ENCODE results near the gene CXADR.
"Not testable (repeated sequence)": the region's sequence is repeated elsewhere in the genome, so short reads cannot be mapped to it uniquely, and the experiment has no call there.

Gene CXADR

DNA sequence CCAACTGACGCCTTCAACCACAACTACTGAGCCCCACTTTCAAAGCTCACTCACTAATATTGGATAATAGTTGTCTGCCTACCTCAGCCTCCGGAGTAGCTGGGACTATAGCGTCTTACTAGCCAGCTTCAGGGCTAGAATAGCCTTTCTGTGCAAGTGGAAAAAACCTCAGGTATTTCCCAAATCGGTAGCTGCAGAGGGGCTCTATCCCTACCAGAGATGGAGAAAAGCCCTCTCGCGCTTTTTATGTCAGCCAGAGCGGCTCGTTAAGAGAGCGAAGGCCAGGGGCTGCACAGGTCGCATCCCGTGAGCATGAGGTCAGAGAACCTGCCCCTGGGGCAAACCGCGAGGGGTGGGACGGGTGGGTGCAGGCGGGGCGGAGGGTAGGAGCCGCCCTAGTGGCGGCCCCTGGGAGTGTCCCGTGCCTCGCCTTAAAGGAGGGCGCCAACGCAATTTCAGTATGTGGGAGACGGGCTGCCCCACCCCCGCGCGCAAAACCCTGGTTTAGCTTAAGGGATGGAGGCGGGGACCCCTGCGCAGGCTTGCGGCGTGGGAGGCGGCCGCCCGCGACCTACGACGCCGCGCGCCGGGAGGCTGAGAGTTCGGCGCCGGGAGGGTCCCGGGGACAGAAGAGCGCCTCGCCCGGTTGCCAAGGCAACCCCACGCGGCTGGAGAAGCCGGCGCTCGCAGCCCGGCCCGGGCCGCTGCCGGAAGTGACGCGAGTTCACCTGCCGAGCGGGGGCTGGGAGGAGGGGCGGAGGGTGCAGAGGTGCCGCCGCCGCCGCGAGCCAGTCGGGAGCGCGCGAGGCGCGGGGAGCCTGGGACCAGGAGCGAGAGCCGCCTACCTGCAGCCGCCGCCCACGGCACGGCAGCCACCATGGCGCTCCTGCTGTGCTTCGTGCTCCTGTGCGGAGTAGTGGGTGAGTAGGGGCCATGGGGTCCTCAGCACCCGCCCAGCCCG, at the start of gene CXADR:
CXADR (plus strand) TSS at position 791 of the 961 bp plus-strand sequence; CDS start at position 878, 87 bp downstream.
- peak; percentile 76 for DNase-seq (ENCODE audit: low spot score)

DNA sequence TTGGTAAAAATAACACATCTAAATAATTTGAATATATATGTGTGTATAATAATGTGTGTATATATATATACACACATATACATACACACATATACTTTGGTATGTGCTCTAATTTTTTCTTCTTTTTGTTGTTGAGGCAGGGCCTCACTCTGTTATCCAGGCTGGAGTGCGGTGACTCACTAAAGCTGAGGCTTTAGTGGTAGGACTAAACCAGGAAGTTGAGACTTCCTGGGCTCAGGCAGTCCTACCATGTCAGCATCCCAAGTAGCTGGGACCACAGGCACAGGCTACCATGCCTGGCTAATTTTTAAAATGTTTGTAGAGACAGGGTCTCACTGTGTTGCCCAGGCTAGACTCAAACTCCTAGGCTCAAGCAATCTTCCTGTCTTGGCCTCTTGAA, 46.7 kb upstream of the CXADR start:
- no peak for DNase-seq (ENCODE audit: low spot score)

DNA sequence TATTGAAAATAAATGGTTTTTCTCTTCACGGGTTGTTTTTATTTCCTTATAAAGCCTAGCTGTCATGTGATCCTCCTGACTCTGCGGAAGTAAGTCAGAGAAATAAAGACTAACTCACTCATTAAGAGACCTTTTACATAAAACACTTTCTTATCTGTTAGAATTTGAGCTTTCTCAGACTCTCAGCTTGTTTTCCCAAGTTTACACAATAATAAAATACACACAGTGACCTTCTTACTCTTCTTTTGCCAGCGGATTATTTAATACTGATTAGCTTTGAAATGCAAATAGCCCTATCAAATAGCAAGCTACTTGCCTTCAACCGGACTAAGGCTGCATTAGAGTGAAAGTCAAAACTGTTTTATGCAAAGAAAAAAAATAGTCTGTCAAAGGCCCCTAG, 45.5 kb upstream of the CXADR start:
- peak; percentile 68 for DNase-seq (ENCODE audit: low spot score)

DNA sequence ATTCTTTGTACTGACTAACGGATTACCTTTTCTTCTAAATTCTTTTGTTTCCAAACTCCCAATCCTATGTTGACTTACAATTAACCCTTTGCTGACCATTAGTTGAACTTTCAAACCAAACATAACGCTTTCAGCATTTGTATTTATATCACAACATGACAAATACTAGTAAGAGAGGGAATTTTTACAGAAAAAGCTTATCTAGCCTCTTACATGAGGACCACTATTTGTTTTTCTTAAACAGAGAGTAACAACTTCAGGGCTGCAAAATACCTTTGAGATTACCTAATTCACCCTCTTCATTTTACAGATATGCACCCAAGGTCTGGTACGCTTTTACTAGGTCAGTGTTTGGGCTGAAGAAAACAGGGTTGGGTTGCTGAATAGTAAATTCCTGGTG, 45.0 kb upstream of the CXADR start:
- DNase-seq (ENCODE audit: low spot score), result no peak

DNA sequence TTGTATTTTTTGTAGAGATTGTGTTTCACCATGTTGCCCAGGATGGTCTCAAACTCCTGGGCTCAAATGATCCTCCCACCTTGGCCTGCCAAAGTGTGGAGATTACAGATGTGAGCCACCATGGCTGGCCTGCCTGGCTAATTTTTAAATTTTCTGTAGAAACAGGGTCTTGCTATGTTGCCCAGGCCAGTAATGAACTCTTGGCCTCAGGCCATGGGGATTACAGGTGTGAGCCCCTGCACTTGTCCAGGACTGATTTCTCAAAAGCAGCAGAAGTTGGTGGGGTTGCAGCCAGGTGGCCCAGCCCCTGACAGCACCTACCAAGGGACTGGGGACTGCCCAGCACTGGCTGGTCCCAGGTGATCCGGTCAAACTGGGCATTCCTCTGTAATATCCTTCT, 44.1 kb upstream of the CXADR start:
- DNase-seq (ENCODE audit: low spot score), result no peak

DNA sequence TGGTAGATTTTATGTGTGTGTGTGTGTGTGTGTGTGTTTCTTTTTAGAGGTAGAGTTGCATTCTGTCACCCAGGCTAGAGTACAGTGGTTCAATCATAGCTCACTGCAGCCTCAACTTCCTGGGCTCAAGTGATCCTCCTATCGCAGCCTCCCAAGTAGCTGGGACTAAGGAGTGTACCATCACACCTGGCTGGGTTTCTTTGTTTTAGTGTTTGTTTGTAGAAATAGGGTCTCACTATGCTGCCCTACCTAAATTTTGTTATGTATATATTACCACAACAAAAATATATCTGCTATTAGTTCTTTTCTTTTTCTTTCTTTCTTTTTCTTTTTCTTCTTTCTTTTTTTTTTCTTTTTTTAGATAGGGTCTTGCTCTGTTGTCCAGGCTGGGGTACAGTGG, 43.1 kb upstream of the CXADR start:
- no peak for DNase-seq (ENCODE audit: low spot score)

DNA sequence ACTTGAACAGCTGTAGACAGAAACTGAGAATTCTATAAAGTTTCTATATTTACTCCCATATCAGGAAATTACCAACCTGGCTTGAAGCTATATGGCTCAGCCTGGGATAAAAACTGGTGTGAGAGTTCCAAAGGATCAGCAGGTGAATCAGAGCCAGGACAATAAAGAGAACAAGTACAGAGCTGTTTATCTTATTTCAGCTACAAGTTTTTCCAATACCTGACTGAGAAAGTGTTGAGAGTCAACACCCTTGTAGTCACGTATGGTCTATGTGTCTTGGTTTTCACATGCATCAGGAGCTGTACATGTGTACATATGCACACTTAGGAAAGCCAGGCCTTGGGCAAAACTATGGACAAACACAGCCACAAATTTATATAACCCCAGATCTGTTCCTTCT, 40.7 kb upstream of the CXADR start:
- no peak for DNase-seq (ENCODE audit: low spot score)

DNA sequence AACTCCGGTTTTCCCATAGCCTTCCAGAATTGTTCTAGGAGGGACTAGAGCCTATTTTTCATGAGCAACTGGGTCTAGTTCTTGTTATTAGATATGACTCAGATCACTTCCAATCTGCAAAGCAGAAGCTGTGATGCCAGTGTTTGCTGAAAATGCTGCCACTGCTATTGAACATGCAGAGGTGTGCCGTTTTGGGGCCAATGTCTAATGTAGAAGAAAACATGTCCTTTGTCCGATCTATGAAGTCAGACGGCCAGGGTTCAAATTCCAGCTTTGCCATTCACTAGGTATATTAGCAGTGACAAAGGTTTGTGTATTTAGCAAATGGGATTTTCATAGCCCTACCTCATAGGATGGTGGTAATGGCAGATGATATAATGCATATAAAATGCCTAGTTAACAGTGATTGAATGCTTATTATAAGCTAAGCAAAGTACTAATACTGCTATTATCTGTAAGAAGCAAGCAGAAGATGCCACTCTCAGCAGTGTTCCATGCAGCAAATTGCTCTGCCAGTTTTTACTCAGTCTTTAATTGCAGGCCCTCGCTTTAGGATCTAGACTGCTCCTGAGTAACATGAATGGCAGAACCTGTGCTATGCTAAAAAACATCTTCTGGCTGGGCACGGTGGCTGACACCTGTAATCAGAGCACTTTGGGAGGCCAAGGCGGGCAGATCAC, 40.1 kb upstream of the CXADR start:
- DNase-seq (ENCODE audit: low spot score), result no peak

DNA sequence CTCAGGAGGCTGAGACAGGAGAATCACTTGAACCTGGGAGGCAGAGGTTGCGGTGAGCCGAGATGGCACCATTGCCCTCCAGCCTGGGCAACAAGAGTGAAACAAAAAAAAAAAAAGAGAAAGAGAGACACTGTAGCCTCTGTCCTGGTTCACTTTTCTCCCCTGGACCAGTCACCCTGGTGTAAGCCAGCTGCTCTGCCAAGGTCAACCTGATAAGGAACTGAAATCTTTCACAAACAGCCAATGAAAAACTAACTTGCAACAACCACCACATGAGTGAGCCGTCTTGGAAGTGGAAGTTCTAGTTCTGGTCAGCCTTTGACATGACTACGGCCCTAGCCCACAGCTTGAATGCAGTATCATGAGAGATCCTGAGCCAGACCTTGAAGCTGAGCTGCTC, 36.8 kb upstream of the CXADR start:
- DNase-seq (ENCODE audit: low spot score), result peak; percentile 78

DNA sequence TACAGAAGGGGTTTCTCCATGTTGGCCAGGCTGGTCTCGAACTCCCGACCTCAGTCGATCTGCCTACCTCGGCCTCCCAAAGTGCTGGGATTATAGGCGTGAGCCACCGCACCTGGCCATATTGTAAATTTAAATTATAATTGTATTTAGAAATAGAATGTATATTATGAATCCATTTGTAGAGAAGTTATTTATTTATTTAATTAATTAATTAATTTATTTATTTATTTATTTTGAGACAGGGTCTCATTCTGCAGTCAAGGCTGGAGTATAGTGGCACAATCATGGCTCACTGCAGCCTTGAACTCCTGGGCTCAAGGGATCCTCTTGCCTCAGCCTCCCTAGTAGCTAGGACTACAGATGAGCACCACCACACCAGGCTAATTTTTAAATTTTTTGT, 34.7 kb upstream of the CXADR start:
- not testable (repeated sequence) for DNase-seq (ENCODE audit: low spot score)

DNA sequence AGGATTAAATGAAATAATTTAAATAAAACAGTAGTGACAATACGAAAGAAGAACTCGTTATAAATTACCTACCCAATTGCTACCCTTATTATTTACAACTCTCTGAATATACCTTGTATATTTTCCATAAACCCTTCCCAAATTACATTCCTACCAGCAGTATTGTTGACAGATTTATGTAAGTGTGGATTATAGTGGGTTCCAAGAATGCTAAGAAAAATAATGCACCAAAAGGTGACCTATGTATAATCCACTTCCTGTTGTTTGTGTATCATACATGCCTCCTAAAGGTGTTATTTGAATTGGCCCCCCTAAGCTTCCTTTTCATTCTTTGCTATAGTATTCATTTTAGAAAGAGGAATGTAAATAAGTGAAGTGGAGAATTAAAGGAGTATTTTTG, 33.2 kb upstream of the CXADR start:
- DNase-seq (ENCODE audit: low spot score), result no peak

DNA sequence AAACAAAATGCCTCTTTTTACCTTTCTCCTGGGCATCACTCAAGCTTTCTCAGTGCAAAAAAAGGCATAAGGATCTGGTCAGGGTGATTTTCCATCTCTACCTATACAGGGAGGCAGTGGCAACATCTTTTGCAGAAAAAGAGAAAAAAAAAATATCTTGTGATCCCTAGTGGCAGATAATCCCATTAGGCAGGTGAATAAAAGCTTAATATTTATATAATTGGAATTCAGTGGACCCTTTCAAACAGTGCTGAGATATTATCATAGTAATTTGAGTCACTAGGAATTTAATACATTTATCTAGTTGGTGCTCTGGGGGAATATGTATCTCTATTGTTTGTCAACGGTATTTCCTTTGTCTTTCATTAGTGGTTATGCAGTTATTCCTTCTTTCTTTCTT, 29.9 kb upstream of the CXADR start:
- no peak for DNase-seq (ENCODE audit: low spot score)

DNA sequence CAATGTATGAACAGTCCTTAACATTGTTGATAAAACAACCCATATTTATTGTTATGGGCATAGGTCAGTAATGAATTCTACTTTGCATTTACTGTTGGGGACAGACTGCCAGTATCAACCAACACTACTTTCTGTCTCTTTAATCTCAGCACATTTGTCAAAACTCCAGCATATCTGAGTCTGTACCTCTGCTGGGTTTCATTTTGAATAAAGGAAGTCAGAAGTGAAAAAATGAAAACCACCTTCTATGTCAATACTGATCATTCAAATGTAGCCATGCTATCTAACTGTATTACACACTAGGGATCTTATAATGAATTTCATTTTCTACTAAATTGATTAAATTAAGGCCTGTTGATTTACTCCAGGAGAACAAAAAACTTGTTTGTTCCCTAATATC, 24.2 kb upstream of the CXADR start:
- no peak for DNase-seq (ENCODE audit: low spot score)

DNA sequence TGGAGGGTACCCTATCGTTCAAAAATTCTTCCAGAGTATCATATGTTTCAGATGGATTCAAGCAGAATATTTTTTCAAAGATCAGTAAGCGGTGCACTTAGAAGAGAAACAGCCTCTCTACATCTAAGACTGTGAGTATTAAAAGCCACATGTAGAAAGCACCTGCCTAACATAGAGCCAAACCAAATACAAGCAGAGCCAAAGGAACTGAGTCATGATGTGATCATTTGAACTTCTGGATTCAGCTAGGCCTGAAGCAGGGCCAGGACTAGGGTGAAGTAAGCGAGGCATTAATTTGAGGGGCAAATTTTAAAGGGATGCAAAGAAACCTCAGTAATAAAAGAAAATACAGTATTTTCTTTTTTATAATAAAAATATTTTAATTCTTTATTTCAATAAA, 23.3 kb upstream of the CXADR start:
- DNase-seq (ENCODE audit: low spot score), result not testable (repeated sequence)

DNA sequence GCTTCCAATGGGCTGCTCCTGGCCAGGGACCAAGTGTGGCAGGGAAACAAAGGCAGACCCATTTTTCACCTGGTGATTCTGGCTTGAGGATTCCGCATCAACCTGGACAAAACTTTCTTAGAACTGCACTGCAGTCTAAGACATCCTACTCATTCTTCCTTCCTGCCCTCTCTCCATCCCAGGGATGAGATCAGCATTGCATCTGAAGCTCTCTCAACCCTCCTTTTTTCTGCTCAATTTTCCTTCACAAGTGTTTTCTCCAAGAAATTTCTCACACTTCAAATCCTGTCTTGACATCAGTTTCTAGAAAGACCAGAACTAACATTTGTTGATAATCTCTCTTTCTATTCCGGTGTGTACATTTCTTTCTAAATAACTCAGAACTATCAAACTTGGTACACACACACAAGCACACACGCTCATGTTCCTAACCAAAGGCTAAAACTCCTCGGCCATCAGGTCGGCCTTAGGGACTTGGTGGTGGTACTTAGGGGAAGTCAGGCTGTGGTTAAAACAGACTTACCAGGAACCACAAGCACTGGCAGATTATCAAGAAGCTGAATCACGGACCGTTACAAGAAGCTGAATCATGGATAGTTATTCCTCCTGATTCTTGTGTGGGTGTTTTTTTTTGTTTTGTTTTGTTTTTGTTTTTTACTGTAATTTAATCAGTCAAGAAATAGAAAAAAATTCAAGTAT, 21.0 kb upstream of the CXADR start:
- DNase-seq (ENCODE audit: low spot score), result peak; percentile 75

DNA sequence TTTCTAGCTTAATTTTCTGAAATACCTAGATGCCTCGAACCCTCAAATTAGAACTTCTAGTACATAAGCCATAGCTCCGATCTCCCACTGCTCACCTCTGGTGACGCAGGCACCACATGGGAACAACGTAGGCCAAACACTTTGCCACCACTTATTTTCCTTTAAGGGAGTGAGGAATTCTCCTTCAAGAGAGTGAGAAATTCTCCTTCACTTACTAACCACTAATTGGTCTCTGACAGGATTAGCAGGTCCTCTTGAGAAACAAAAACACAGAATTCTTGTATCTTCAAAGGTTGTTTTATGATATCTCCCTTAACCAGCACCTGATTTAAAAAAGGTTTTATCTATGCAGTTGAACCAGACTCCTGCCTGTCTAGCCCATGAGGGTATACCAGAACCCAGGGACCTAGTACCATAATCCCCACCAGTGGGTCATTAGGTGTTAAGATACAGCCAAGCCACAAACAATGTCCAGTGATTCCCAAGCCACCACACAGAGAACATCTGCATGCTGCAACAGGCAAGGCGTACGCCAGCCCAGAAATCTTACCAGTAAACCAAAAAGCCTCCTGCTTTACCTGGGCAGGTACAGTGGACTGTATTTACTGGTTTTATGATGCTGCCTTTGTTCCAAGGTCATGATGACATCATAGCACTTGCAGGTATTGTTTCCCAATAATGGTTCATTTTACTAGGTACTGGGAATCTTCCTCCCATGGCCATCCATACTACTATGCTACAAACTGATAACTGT, 20.3 kb upstream of the CXADR start:
- DNase-seq (ENCODE audit: low spot score), result no peak

DNA sequence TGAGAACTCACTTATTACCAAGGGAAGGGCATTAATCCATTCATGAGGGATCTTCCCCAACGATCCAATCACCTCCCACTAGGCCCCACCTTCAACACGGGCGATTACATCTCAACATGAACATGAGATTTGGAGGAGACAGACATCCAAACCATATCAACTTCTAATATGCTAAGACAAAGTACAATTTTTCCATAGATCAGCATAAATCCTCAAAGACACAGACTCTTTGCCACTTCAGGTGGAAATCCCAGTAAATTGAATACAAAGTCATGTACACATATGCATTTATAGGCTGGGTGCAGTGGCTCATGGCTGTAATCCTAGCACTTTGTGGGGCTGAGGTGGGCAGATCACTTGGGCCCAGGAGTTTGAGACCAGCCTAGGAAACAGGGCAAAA, 18.8 kb upstream of the CXADR start:
- DNase-seq (ENCODE audit: low spot score), result no peak

DNA sequence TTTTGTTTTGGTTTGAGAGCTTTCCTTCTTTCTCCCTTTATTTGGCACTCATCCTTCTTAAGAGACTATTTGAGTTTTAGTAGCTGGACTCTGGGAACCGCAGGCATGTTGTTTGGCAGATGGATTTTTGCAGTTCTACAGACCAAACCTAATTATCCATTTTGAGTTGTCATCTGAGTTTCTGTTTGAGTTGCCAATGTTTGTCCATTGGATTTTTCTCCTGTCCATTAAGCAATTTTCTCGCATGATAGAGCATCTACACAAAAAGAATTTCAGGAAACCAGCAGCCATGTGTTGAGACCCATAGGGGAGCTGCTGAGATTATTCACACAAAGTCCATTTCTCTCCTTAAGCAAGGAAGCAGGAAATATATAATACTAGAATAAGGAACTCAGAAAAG, 17.2 kb upstream of the CXADR start:
- DNase-seq (ENCODE audit: low spot score), result no peak

DNA sequence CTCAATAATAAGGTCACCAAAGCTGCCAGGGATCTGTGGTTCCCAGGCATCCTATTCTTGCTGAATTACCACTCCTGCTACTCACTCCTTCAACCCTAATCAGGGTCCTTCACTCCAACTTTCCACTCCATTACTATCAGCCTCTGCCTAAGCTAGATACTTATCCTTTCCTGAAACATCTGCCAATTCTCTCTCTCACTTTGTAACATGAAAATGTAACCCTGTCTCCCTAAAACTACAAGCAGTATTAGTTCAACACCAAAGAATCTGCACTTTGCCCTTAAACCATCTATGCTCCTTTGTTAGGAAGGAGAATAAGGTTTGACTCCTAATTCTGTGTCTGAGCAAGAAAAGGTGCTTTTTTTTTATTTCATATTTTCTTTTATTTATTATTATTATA, 15.5 kb upstream of the CXADR start:
- no peak for DNase-seq (ENCODE audit: low spot score)

DNA sequence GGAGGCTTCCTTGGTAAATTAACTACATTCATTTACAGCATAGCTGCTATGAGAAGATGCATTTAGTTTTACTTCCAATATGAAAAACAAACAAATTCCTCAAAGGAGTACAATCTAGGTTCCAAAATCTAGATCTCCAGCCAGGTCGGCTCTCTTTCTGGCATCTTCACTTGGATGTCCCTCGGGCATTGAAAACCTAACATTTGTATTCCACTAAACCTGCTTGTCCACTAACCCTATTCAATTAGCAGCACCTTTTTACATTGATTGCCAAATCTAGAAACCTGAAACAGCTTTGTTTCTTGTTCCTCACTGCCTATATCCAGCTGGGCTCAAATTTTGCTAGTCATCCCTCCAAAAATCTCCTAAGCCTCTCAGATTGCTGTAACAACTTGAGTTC, 14.3 kb upstream of the CXADR start:
- DNase-seq (ENCODE audit: low spot score), result no peak

DNA sequence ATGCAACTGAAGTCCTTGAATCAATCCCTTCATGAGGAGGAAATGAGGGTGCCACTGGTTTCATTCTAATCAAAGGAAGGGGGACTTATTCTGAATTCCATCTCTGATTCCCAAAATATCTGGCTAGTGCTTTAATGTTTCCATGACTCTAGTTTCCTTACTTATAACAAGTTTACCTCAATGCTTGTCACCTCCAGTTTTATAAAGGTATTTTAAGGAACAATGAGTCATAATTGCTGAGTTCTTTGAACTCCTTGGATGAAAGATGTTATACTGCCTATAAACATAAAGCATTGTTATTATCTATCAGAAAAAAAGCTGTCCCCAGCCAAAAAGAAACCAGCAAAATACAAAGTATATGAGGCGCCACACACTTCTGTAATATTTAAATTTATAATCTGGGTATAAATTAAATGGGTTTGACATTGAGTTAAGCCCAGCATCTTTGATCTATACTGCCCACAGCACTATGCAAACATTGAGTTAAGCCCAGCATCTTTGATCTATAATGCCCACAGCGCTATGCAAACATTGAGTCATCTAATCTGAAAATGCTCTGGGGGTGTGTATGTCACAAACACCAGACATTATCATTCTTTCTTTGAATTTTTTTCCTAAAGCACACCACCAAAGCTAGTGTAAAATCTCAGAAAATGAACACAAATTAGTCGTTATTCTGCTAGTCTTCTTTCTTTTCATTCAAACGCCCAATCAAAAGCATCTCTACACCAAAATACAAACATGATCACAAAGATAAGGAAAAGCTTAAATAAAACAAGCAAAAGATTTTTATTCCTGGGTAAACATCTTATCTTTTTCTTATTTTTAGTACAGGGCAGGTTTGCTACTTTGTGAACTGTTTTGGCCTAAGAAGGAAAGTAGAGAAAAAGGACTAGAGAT, 11.5 kb upstream of the CXADR start:
- no peak for DNase-seq (ENCODE audit: low spot score)

Measured in pons (tissue), 1 donor.